Frontal cortex (tissue), 4 donors: ENCODE results near the gene CAPRIN2. TPM values are rescaled to one million over a fixed set of nuclear protein-coding genes. Genes with fewer than 3 reads are reported as not detected.

Experiments used
- DNase-seq, 2 donors: peaks; one replicate each; pipeline ENCODE4 v3.0.0; 2012; ENCODE audit warnings: low spot score in 2 of 2
- FAIRE-seq: peaks from 2 replicates; lab custom pipeline; 2012; peaks lifted over from hg19 to GRCh38; lab: Jason Lieb, UNC
- total RNA-seq: library from RNA; depleted of rRNA; stranded (reverse); fragments of >200 nt; gene quantifications from one replicate; pipeline ENCODE4 v1.2.3, GENCODE V29; 2014
- donor health status: control.
- donor health status: control.
- donor health status: control.

The CAPRIN2 gene
- total RNA-seq, 1 donor from 2014 or later, result 30.6 TPM

- DNase-seq (no peak), FAIRE-seq (no peak)
Observed at GRCh38 chr12:30707613-30708342, 47.0 kb downstream of the CAPRIN2 start.

GRCh38 chr12:30706476-30706875 lies 48.3 kb downstream of the CAPRIN2 start:
- DNase-seq (no peak), FAIRE-seq (no peak)

GRCh38 chr12:30701056-30701455 lies 53.7 kb downstream of the CAPRIN2 start:
- FAIRE-seq (no peak), DNase-seq (no peak)

- FAIRE-seq (no peak), DNase-seq (no peak)
Observed at GRCh38 chr12:30700216-30700900, 54.4 kb downstream of the CAPRIN2 start.

- DNase-seq (no peak), FAIRE-seq (no peak)
Observed at GRCh38 chr12:30698346-30698745, 56.4 kb downstream of the CAPRIN2 start.

- no peak for DNase-seq
- FAIRE-seq, result no peak
Observed at GRCh38 chr12:30696943-30697342, 57.8 kb downstream of the CAPRIN2 start.

GRCh38 chr12:30696486-30696885 lies 58.3 kb downstream of the CAPRIN2 start:
- DNase-seq, result no peak
- FAIRE-seq, result no peak

GRCh38 chr12:30696103-30696408 lies 58.7 kb downstream of the CAPRIN2 start:
- no peak for DNase-seq
- FAIRE-seq, result no peak

GRCh38 chr12:30695199-30696102 lies 59.3 kb downstream of the CAPRIN2 start, which contains the start of gene IPO8:
TSS of gene IPO8 (minus strand) at chr12:30695869. CDS start at chr12:30695647, 222 bp downstream.
- no peak for FAIRE-seq
- DNase-seq, result peak; percentile 88 to 89

- DNase-seq, result no peak
- FAIRE-seq, result no peak
Observed at GRCh38 chr12:30694412-30695198, 60.1 kb downstream of the CAPRIN2 start.

- no peak for DNase-seq
- FAIRE-seq, result no peak
Observed at GRCh38 chr12:30692470-30692869, 62.3 kb downstream of the CAPRIN2 start.

GRCh38 chr12:30691122-30691879 lies 63.5 kb downstream of the CAPRIN2 start:
- no peak for FAIRE-seq
- no peak for DNase-seq

- no peak for FAIRE-seq
Observed at GRCh38 chr12:30687265-30687986, 67.3 kb downstream of the CAPRIN2 start.

GRCh38 chr12:30679241-30679640 lies 75.5 kb downstream of the CAPRIN2 start:
- no peak for FAIRE-seq

More at GRCh38 chr12:30687265-30687986, 67.3 kb downstream of the CAPRIN2 start:
- DNase-seq, result no peak

GRCh38 chr12:30678221-30678620 lies 76.5 kb downstream of the CAPRIN2 start:
- no peak for FAIRE-seq
- DNase-seq, result no peak

More at GRCh38 chr12:30679241-30679640, 75.5 kb downstream of the CAPRIN2 start:
- DNase-seq, result no peak

- no peak for FAIRE-seq
- no peak for DNase-seq
Observed at GRCh38 chr12:30661210-30661609, 93.5 kb downstream of the CAPRIN2 start.
